T-helper 22 cell (primary cell): ENCODE measurements around the gene FNDC1.
"Not testable (repeated sequence)": the region's sequence is repeated elsewhere in the genome, so short reads cannot be mapped to it uniquely, and the experiment has no call there.

ENCODE experiments used
- DNase-seq: peaks from one replicate; pipeline ENCODE4 v3.0.0-alpha.2; 2020; ENCODE audit warnings: low read depth

The FNDC1 gene

DNA sequence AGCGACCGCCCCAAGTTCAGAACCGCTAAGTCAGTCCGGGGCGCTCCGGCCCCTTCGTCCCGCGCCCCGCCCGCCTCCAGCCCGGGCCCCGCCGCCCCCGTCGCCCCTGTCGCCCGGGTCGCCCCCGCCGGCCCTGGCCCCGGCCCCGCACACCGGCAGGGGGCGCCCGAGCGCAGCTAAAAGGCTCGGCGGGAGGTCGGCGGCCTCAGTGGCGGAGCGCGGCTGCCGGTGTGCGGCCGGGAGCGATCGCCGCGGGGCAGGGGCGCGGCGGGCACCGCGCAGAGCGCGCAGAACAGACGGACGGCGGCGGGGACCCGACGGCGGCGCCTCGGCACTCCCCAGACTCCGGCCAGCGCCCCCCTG, at the start of gene FNDC1:
TSS of gene FNDC1 (plus strand) at position 208 of the 363 bp plus-strand sequence. CDS start 197 bp downstream, outside the sequence.
- peak; percentile 14 for DNase-seq

DNA sequence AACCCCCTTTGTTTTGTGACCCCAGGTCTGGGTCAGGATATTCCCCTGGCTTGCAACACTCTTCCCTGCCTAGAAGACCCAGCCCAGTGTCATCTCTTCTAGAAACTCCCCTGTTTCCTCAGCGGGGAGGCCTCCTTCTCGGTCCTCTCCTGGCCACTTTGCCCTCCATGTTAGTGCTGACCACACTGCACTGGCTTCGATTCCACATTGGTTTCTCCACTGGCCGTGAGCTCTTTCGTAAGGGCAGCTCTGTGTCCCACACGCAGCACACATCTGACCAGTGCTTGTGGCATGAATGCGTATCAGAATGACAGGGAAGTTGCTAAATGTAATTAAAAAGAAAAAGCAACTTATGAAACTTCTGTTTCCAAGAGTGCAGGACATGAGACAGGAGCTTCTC, 49.4 kb upstream of the FNDC1 start:
- DNase-seq = no peak

DNA sequence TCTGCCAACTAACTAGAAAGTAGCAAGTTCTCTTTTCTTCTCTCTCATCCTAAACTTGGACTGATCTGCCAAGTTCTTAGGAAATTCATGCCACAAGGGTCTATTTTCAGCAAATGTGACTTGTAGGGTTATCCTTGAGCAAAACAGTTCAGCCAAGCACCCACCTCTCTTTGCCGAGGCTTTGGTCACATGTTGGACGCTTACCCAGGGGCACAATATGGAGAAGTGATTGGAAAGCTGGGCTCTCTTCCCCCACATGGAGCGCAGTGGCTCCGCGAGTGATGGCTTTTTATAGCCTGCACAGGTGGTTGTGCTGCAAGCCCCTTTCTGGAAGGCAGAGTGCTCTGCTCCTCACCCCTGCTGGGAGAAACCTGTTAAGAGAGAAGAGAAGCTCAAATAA, 47.7 kb upstream of the FNDC1 start:
- no peak for DNase-seq

DNA sequence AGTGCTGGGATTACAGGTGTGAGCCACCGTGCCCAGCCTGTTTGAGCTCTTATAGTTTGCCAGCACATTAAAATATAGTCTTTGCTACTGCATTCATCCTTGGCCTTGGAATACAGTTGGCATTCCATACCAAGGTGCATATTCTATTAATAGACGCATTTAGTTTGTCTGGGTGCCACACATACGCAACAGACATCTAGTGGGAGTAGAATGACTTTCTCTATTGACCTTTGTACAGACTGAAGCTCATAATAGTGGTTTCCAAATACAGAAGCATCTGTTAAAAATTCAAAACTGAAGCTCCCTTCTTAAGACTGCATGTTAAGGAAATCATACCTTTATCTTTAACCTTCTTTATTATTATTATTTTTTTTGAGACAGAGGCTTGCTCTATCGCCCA, 46.7 kb upstream of the FNDC1 start:
- no peak for DNase-seq

DNA sequence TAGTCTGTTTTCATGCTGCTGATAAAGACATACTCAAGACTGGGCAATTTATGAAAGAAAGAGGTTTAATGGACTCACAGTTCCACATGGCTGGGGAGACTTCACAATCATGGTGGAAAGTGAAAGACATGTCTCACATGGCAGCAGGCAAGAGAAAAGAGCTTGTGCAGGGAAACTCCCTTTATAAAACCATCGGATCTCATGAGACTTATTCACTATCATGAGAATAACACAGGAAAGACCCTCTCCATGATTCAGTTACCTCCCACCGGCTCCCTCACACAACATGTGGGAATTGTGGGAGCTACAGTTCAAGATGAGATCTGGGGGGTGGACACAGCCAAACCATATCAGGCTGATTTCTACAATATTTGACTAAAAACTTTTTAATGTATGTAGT, 45.4 kb upstream of the FNDC1 start:
- DNase-seq = not testable (repeated sequence)

DNA sequence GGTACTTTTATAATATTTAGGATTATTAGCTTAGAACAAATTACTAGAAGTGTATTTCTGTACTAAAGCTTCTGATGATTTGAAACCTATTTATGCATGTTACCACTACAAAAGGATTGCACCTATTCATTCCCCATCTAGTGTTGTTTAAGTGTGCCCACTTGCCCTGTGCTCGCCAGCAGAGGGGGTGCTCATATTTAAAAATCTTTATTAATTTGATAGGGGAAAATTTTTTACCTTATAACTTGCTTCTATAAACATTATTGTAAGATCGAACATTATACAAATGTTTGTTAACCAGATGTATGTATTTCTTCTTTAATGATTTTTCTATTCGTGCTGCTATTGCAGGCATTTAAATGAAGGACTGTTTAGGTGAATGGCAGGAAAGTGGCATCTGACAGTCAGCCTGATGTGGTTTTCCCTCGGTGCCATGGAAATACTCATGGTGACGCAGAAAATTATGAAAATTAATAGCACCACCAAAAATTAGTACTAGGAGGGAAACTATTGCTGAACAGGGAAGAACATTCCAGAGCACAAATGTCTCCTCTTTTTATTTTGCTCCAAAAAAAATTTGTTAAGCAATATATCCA, 44.1 kb upstream of the FNDC1 start:
- no peak for DNase-seq

DNA sequence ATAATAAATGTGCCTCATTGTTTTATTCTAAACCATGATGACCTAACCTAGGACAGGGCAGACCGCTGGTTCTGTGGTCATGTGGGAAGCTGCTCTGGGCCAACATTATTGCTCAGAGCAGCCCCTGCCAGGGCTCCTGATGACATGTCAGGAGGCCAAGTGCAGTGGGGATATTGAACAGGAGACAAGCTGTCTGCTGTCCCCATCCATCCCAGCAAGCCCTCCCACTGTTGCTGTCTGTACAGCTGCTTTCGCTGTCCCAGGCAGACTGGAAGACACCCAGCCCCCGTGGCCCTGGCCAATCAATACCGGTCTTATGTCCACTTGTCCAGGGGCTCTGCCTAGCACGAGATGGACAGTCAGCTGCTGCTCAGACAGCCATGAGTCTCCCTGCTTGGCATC, 43.2 kb upstream of the FNDC1 start:
- DNase-seq = no peak

DNA sequence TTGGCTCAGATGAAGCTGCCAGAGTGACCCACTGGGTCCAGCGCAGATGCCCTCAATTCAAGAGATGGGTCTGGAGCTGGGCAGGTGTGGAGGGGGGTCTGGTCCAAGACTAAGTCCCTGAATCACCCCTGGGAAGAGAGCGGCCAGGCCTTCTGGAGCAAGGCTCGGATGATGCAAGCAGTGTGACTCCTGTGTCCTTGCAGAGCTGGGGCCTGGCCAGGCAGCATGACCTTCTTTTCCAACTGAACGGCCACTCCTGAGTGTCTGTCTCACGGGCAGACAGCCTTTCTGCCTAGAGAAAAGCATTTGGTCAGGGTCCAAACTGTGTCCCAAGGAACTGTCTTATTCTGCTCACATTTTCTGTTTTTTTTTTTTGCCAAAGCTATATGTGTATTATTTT, 42.6 kb upstream of the FNDC1 start:
- no peak for DNase-seq

DNA sequence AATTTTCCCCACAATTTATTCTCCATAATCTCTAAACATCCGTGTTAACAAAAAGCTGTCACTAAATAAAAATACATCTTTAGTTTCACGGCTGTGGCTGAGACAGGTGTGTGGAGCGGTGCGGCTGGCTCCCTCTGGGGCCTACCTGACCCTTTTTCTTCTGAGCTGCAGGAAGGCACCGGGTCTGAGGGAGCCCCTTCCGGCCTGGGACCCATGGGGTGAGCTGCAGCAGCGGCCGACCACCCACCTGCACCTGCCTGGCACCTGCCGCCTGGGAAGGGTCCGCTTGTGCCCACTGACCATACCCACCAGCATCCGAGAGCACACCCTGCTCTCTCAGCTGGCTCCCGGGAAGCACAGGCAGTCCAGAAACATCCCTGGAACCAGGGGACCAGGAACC, 41.5 kb upstream of the FNDC1 start:
- DNase-seq = no peak

DNA sequence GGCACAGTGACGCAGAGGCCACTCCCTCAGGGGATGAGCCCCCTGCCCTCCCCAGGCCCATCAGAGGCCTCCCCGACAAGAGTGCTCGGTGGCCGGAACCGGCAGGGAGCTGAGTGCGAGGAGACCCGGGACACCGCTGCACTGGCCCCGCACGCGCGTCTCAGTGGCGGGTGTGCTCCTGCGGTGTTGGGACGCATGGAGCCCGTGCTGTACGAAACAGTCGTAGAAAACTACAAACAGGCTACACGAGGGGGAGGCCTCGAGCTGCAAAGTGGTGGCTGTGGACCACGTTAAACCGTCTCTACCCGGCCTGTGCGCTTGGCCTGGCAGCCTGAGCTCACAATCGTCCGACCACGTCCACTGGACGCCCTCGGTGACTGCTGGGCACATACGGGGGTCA, 40.2 kb upstream of the FNDC1 start:
- DNase-seq = no peak

DNA sequence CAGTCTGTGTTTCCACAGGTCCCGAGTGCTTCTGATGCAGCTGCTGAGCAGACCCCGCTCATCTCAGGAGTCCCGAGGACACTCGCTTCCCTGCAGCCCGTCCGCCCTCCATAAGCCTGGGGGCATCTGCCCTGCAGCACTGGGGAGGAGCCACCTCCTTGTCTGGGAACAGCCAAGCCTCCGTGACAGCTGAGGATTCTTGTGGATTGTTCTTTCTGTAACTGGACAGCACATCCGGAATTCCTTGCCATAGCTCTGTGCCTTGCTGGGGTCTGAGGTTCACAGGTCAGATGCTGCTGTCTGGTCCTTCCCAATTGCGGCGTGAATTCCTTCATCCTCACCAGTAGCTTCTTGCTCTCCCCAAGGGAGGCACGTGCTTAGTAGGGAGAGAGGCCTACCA, 38.4 kb upstream of the FNDC1 start:
- no peak for DNase-seq

DNA sequence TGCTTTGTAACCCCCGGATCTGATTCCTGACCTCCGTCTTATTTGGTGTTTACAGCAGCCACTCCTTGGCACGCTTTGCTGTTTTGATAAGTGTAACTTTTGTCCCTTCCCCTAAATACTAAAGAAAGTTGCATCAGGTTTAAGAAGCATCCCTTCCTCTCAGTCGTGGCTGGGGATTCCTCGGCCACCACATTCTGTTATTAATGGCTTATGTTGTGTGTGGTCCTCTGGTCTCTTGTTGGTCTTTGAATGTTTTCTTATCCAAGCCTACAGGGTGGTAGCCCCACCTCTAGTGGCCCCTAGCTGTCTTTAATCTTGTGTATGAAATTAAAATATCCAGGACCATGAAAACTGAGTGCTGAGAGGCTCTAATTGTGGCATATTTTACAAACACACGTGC, 37.5 kb upstream of the FNDC1 start:
- no peak for DNase-seq

DNA sequence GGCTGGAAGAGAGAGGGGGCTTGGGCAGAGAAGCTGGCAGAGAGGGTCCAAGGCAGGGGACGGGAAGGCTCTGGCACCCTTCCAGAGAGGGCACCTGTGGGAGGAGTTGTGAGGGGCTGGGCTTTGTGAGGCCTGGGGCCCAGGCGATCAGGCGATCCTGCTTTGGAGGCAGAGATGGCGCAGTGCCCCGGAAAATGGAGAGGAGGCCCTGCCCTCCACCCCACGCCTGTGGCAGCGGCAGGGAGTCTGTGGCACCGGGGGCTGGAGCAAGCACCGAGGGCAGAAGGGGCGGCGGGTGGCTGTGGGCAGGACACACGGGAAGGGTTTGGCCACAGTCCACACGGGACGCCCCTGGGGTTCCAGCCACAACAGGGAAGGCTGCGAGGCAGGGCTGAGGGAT, 36.5 kb upstream of the FNDC1 start:
- no peak for DNase-seq

DNA sequence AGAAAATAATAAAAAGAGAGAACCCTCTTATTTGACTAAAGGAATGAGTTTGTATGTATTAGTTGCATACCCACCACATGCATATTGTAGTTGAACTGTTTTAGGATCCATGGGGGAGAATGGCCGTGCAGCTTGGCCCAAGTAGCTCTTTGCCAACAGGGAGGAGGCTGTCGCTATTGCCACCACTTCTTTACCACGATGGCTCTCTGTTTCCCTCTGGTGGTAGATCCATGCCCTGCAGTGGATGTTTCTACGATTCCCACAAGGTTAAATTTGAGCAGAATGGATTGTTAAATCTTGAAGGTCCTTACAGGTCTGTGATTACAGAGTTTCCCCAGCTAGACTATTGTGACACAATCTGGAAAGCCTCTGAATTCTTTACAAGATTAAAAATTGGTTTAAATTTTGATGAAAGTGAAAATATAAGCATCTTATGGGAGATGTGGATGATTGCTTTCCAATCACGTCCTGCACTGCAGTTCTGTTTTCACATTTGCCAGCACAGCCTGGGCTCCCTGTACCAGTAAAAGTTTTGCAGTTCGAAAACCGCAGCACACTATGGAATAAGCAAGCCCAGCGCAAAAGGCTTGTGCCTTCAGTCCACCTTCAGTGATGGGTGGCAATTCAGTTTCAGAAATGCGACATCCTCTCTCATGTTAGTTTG, 34.4 kb upstream of the FNDC1 start:
- peak; percentile 36 for DNase-seq

DNA sequence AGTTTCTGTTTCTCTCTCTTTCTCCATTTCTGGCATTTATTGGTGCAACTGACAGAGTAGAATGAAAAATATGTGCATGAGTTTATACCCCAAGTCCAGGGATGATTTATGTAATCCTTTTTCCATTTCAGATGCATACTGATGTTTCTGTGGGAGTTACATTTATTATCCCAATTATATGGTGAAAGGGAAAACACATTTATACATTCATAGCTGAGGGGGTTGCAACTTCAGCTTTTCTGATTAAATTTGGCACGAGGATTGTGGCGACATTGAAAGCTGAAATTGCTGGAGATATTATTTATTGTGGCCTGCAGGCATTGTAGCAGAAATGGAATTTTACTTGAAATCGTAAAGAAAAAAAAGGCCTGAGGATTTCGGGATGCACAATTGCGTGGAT, 31.5 kb upstream of the FNDC1 start:
- DNase-seq = no peak

DNA sequence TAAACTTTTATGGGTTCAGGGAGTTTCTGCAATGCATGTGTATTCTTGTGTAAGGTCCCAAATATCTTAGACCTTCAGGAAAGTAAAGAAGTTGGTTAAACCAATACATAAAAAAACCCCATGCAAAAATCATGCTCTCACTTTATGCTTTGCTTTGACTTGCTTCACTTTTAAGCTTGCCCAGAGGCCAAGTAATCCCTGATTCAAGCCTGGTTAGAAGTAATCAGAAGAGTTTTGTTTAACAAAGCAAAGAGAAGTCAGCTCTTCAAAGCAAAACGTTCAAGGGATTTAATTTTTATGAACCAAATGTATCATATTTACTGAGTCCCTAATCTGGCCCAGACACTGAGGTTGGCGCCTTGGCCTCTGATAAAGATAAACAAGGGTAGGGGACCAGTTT, 26.7 kb upstream of the FNDC1 start:
- no peak for DNase-seq

DNA sequence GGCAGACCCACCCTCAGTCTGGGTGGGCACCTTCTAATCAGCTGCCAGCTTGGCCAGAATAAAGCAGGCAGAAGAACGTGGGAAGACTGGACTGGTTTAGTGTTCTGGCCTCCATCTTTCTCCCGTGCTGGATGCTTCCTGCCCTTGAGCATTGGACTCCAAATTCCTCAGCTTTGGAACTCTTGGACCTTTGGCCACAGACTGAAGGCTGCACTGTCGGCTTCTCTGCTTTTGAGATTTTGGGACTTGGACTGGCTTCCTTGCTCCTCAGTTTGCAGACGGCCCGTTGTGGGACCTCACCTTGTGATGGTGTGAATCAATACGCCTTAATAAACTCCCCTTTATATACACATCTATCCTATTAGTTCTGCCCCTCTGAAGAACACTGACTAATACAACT, 20.6 kb upstream of the FNDC1 start:
- DNase-seq = no peak

DNA sequence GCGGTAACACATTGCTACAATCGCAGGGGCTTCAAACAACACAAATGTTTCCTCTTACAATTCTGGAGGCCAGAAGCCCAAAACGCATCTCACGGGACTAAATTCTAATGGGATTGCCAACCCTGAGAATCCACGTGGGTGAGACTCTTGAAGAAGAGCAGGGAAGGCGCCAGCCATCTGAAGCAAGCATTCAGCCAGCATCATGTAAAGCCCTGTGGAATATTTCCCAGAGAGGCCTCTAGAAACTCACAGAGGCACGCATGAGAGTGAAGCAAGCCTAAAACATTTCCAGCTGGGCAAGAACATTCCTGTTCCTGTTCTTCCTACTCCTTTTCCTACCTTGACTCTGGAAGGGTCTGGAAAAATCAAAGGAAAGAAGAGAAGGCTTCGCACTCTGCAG, 19.6 kb upstream of the FNDC1 start:
- DNase-seq = no peak

DNA sequence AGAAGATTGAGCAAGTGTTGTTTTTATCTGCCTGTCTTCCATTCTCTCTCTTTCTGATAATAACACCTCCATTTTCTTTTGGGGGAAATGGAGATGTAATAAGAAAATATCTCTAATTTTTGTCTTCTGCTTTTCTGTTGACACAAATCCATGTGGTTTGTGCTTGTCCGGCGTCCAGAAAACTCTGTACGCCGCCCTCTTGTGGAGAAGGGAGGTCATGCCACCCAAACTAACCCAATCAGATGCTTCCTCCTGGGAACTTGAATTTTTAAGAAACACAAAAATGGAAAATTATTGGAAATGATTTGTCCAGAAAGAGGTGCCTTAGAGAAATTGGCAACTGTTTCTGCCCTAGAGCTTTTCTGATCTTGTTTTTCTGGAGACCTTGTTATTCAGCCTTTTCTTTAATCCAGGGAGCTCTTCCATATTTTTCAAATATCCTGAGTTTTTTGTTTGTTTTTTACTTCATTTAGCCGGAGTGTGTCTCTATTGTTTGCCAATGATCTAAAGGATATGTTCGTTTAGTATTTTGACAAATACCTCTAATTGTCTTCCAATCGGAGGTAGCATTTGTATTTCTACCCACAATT, 17.8 kb upstream of the FNDC1 start:
- no peak for DNase-seq

DNA sequence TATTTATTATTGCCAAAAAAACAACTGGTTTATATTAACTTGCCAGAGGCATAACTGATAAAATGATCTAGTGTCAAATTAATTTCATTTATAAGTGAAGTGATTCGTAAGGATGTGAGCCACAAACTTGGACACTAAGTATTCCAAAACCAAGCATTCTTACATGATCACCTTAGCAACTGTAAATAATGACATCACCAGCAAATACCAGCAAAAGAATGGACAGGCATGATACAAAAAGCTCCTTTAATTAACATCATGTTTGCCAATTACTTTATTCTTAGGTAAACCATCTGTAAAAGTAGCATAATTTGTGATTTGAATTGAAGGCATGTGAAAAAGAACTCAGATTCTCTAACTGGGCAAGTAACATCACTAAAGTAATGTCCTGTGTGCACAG, 17.2 kb upstream of the FNDC1 start:
- DNase-seq = no peak

DNA sequence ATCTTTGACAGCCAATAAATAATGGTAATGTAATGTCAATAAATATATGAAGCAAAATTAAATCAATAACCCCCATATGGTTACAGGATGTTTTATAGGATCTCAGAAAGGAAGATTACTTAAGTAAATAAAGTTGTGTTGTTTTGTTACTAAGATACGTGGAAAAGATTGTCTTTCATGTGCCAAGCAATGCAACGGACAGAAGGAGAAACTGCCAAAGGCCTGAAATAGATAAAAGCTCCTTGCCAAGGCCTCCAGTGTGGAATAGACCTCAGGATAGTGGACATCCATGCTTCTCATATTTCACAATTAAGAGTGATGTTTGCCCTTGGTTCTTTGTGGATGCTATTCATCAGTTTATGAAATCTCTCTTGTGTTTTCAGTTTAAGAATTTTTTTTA, 16.4 kb upstream of the FNDC1 start:
- no peak for DNase-seq

DNA sequence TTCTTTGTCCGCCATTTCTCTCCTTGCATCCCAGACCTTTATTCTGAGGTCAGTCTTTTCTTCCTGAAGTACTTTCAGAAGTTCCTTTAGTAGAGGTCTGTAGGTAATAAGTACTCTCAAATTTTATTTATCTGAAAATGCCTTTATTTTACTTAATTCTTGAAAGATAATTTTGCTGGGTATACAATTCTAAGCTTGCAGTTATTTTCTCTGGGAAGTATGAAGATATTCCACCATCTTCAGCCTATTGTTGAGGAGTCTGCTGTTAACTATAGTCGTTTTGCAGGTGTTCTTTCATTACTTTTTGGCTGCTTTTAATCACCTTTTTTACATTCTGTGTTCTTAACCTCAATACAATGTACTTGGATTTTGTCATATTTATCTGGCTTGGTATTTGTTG, 13.5 kb upstream of the FNDC1 start:
- no peak for DNase-seq

DNA sequence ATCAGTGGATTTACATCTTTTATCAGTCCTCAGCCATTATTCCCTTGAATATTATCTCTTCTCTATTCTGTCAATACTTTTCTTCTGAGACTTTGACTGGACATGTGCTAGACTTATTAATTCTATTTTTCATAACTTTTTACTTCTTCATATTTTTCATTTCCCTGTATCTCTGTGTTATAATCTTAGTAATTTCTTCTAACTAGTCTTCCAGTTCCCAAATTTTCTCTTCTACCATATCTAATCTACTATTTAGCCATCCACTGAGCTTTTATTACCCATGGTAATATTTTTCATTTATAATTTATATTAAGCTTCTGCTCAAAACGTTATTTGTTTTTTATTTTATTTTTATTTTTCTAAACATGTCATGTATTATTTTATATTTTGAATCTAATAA, 13.1 kb upstream of the FNDC1 start:
- no peak for DNase-seq

DNA sequence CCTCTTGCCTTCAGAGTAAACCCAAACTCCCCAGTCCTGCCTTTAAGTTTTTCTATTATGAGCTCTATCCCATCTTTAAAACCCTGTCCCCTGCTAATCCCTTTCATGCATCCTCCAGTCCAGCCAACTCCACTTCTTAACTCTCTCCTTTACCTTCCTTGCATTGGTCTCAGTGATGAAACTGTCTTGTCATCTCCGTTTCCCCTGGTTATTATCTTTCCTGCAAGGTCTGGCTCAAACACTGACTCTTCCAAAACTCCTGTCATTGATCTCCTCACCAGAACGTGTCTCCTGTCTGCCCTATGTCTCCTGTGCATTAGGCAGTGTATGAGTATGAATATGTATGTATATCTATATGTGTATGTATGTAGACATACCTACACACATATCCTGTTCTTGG, 11.8 kb upstream of the FNDC1 start:
- DNase-seq = no peak
